ENCODE measurements around the gene FIGLA. TPM values are rescaled to one million over a fixed set of nuclear protein-coding genes. Genes with fewer than 3 reads are reported as not detected.
"Not testable (repeated sequence)": the region's sequence is repeated elsewhere in the genome, so short reads cannot be mapped to it uniquely, and the experiment has no call there.

Gene FIGLA
- total RNA-seq, 4 donors from 2014 or later, result not detected

- Histone ChIP-seq H3K27me3 (no peaks in the 10 kb centered on the region), H3K4me1 (no peaks in the 10 kb centered on the region), H3K9me3 (no peaks in the 10 kb centered on the region), H3K27ac (no peak overlapping the region), H3K36me3 (no peaks in the 10 kb centered on the region), H3K4me3 (replicated peaks in 1 of 3) (no peak overlapping the region)
- TF ChIP-seq POLR2A (IDR thresholded peaks at IDR 0.05), result no peak
- TF ChIP-seq CTCF (IDR thresholded peaks at IDR 0.05), result no peak
- 69 to 70% methylated on average over 9 to 10 of the region's 10 CpGs for WGBS, 2 donors
- no peak for DNase-seq
- intact Hi-C loops (cut with DNase I), result no loop called here
Measured at GRCh38 chr2:70801607-70802263, 11.3 kb upstream of the FIGLA start.

GRCh38 chr2:70799706-70800105 lies 9.3 kb upstream of the FIGLA start:
- Histone ChIP-seq H3K27ac (no peak overlapping the region), H3K9me3 (no peaks in the 10 kb centered on the region), H3K36me3 (no peaks in the 10 kb centered on the region), H3K27me3 (no peaks in the 10 kb centered on the region), H3K4me3 (replicated peaks in 1 of 3) (no peak overlapping the region), H3K4me1 (no peaks in the 10 kb centered on the region)
- intact Hi-C loops (cut with DNase I), result no loop called here
- WGBS, 2 donors, result 91 to 97% methylated on average over 2 of the region's 2 CpGs
- TF ChIP-seq POLR2A (IDR thresholded peaks at IDR 0.05) (no peak), CTCF (IDR thresholded peaks at IDR 0.05) (no peak)
- no peak for DNase-seq

- intact Hi-C loops (cut with DNase I); DNase-seq; H3K27ac ChIP-seq; H3K4me1 ChIP-seq; H3K27me3 ChIP-seq; H3K9me3 ChIP-seq; H3K4me3 ChIP-seq (replicated peaks in 1 of 3); H3K36me3 ChIP-seq: not testable (repeated sequence)
- WGBS, 2 donors, result 83 to 86% methylated on average over 3 of the region's 3 CpGs
Measured at GRCh38 chr2:70797996-70798395, 7.6 kb upstream of the FIGLA start.

- intact Hi-C loops (cut with DNase I), result no loop called here
- WGBS, 2 donors, result 38 to 52% methylated on average over 2 of the region's 2 CpGs
Measured at GRCh38 chr2:70797506-70797905, 7.1 kb upstream of the FIGLA start.

GRCh38 chr2:70796262-70796661 lies 5.8 kb upstream of the FIGLA start:
- Histone ChIP-seq H3K36me3 (no peaks in the 10 kb centered on the region), H3K4me1 (no peaks in the 10 kb centered on the region), H3K9me3 (no peaks in the 10 kb centered on the region), H3K27me3 (no peaks in the 10 kb centered on the region), H3K27ac (no peak overlapping the region), H3K4me3 (replicated peaks in 1 of 3) (no peak overlapping the region)
- WGBS, 2 donors, result 82 to 89% methylated on average over 1 of the region's 1 CpG
- intact Hi-C loops (cut with DNase I), result no loop called here
- TF ChIP-seq CTCF (IDR thresholded peaks at IDR 0.05), result no peak
- TF ChIP-seq POLR2A (IDR thresholded peaks at IDR 0.05), result no peak
- no peak for DNase-seq

More at GRCh38 chr2:70797506-70797905, 7.1 kb upstream of the FIGLA start:
- Histone ChIP-seq H3K27ac (no peak overlapping the region), H3K36me3 (no peaks in the 10 kb centered on the region), H3K4me1 (no peaks in the 10 kb centered on the region), H3K27me3 (no peaks in the 10 kb centered on the region), H3K4me3 (replicated peaks in 1 of 3) (no peak overlapping the region), H3K9me3 (no peaks in the 10 kb centered on the region)
- no peak for TF ChIP-seq CTCF (IDR thresholded peaks at IDR 0.05)
- no peak for TF ChIP-seq POLR2A (IDR thresholded peaks at IDR 0.05)
- no peak for DNase-seq

Measured in thyroid gland (tissue), 4 donors.